Adipocyte (in vitro differentiated cells): ENCODE results near the gene TLCD3A.
A peak's percentile ranks its signal among the peaks of the same experiment; 100 is the strongest.
"Not testable (repeated sequence)": the region's sequence is repeated elsewhere in the genome, so short reads cannot be mapped to it uniquely, and the experiment has no call there.

Source experiments
- DNase-seq: peaks from one replicate; pipeline ENCODE4 v3.0.0-alpha.2; 2015; ENCODE audit warnings: low read depth
- H3K27me3 ChIP-seq: replicated peaks from 2 replicates; pipeline ENCODE4 v1.7.0; 2013; ENCODE audit warnings: mild to moderate bottlenecking, low read length, moderate library complexity; ENCODE audit not compliant: control insufficient read depth, insufficient read depth
- H3K36me3 ChIP-seq: 2 replicates; pipeline ENCODE4 v1.7.0; 2013; ENCODE audit warnings: low read length, mild to moderate bottlenecking, moderate library complexity; ENCODE audit not compliant: control insufficient read depth, insufficient read depth, severe bottlenecking
- H3K4me1 ChIP-seq: 2 replicates; pipeline ENCODE4 v1.7.0; 2013; ENCODE audit warnings: mild to moderate bottlenecking, low read length, moderate library complexity; ENCODE audit not compliant: control insufficient read depth, insufficient read depth
- H3K4me3 ChIP-seq: 2 replicates; pipeline ENCODE4 v1.7.0; 2013; ENCODE audit warnings: mild to moderate bottlenecking, low read length, moderate library complexity
- H3K9ac ChIP-seq: 2 replicates; pipeline ENCODE4 v1.7.0; 2013; ENCODE audit warnings: mild to moderate bottlenecking, low read length, moderate library complexity
- H3K9me3 ChIP-seq: 2 replicates; pipeline ENCODE4 v1.7.0; 2013; ENCODE audit warnings: mild to moderate bottlenecking, low read length, moderate library complexity; ENCODE audit not compliant: control insufficient read depth

TLCD3A gene

DNA sequence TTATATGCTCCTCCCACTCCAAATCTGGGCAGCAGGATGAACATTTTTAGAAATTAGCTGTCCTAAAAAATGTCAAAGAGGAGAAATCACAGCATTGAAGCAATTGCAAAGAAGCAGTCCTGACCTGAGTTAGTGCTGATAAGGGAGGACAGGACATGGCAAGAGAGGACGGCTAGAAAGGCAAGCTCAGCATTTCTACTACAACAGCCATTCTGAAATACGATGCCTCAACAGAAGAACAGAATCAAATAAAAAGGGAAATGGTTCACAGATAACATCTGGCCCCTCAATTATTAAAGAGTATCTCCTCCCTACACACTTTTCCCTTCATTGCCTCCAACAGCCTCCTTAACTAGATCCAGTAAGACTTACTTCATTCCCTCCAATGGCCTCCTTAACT lies 36.0 kb upstream of the TLCD3A start:
- Histone ChIP-seq H3K36me3 (peaks cover 34% of the 10 kb centered on the region), H3K9ac (no peak overlapping the region), H3K9me3 (no peaks in the 10 kb centered on the region), H3K4me1 (peaks cover 44% of the 10 kb centered on the region), H3K4me3 (no peak overlapping the region), H3K27me3 (no peaks in the 10 kb centered on the region)
- no peak for DNase-seq

- peaks cover 33% of the 10 kb centered on the region for H3K4me1 ChIP-seq
- no peaks in the 10 kb centered on the region for H3K27me3 ChIP-seq
- H3K4me3 ChIP-seq = no peak overlapping the region
- H3K9ac ChIP-seq = no peak overlapping the region
- no peaks in the 10 kb centered on the region for H3K9me3 ChIP-seq
- H3K36me3 ChIP-seq = peaks cover 41% of the 10 kb centered on the region
- DNase-seq = no peak
Measured at GRCh38 chr17:697682-698081, 34.7 kb upstream of the TLCD3A start.

- not testable (repeated sequence) for H3K9ac ChIP-seq, H3K9me3 ChIP-seq, DNase-seq, H3K27me3 ChIP-seq, H3K4me3 ChIP-seq
- Histone ChIP-seq H3K4me1 (peaks cover 32% of the 10 kb centered on the region), H3K36me3 (peaks cover 41% of the 10 kb centered on the region)
Measured at GRCh38 chr17:698096-698495, 34.3 kb upstream of the TLCD3A start.

DNA sequence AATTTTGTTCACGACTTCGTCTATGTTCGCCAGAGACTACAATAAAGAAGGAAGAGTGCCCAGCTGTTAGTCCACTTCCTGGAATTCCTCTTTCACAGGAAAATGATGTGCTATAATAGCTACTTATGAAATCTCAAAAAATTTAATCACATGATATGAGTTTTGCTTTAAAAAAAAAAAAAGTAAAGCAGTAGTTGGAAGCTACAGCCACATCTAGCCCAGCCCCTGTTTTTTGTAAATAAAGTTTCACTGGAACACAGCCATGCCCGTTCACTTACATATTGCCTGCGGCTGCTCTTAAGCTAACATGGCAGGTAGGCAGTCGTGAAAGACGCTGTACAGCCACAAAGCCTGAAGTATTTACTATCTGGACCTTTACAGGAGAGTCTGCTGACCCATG lies 33.1 kb upstream of the TLCD3A start:
- H3K9ac ChIP-seq = no peak overlapping the region
- no peaks in the 10 kb centered on the region for H3K9me3 ChIP-seq
- H3K36me3 ChIP-seq = peaks cover 41% of the 10 kb centered on the region
- peaks cover 23% of the 10 kb centered on the region for H3K4me1 ChIP-seq
- H3K4me3 ChIP-seq = no peak overlapping the region
- DNase-seq = no peak
- no peaks in the 10 kb centered on the region for H3K27me3 ChIP-seq

- H3K27me3 ChIP-seq = no peaks in the 10 kb centered on the region
- H3K9ac ChIP-seq = no peak overlapping the region
- peaks cover 17% of the 10 kb centered on the region for H3K4me1 ChIP-seq
- H3K36me3 ChIP-seq = peaks cover 32% of the 10 kb centered on the region
- no peaks in the 10 kb centered on the region for H3K9me3 ChIP-seq
- no peak overlapping the region for H3K4me3 ChIP-seq
- DNase-seq = peak; percentile 68
Measured at GRCh38 chr17:700504-701094, 31.8 kb upstream of the TLCD3A start.

DNA sequence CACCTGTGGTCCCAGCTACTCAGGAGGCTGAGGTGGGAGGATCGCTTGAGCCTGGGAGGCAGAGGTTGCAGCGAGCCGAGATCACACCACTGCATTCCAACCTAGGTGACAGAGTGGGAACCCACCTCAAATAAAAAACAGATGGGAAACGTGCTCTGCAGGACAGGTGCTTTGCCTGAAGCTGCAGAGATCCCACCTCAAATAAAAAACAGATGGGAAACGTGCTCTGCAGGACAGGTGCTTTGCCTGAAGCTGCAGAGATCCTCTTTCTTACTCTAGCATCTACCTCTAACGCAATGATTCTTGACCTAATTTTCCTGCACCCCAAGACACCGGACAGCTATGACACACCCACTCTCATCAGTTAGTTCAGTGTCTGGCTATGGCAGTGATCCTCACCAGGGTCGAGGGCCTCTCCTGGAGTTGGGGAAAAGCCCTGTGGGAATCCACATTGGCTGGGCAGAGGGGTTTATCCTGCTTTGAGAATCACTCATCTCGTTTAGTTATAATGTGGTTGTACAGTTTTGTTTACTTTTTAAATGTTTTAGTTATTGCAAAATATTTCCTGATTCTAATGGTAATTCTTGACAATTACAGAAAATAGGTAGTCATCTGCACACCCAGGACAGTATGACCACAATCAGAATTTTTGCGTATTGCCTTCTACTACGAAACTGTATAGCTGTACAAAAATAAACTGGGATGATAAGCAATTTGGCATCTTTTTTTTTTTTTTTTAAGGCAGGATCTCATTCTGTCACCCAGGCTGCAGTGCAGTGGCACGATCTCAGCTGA lies 29.1 kb upstream of the TLCD3A start:
- Histone ChIP-seq H3K9ac (no peak overlapping the region), H3K4me3 (no peak overlapping the region), H3K27me3 (no peaks in the 10 kb centered on the region), H3K36me3 (peaks cover 24% of the 10 kb centered on the region), H3K9me3 (no peaks in the 10 kb centered on the region), H3K4me1 (peaks cover 8% of the 10 kb centered on the region)
- peak; percentile 37 for DNase-seq

DNA sequence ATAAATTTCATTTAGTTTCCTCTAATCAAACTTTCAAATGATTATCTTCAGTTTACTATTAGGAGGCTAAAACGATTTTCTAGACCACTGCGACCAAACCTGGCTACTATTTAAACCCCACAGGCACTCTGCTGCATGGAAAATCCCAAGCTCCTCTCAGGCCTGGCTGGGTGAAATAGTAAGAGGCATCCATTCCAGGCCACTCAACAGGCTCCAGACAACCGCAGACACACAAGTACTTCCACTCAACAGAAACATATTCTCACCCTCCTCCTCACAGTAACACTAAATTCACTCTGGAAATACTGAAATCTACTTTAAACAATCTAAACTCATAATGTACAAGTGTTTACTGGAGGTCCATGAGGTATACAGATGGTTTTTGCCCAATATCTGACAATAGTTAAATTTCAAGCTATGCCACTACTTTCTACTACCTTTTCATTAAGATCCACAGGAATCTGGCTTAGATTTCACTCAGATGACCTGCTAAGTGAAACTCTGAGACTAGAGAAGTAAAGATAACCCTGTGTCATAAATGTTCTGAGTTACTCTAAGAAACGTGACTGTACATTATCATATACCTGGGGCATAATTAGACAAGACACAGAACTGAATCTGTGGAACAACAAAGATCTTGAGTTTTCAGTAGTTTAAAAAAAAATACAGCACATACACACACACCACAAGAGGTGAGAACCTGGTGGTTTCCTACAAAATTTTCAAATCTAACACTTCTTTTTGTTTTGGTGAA lies 28.1 kb upstream of the TLCD3A start:
- Histone ChIP-seq H3K9me3 (no peaks in the 10 kb centered on the region), H3K4me3 (no peak overlapping the region), H3K9ac (no peak overlapping the region), H3K4me1 (peaks cover 6% of the 10 kb centered on the region), H3K36me3 (peaks cover 35% of the 10 kb centered on the region), H3K27me3 (no peaks in the 10 kb centered on the region)
- DNase-seq = no peak

GRCh38 chr17:705011-705410 lies 27.4 kb upstream of the TLCD3A start:
- Histone ChIP-seq H3K36me3 (peaks cover 42% of the 10 kb centered on the region), H3K4me1 (peaks cover 3% of the 10 kb centered on the region), H3K9me3 (no peaks in the 10 kb centered on the region), H3K9ac (no peak overlapping the region), H3K27me3 (no peaks in the 10 kb centered on the region), H3K4me3 (no peak overlapping the region)
- DNase-seq = no peak

GRCh38 chr17:705863-706262 lies 26.5 kb upstream of the TLCD3A start:
- Histone ChIP-seq H3K4me1 (peaks cover 3% of the 10 kb centered on the region), H3K27me3 (no peaks in the 10 kb centered on the region), H3K36me3 (peaks cover 46% of the 10 kb centered on the region), H3K9me3 (no peaks in the 10 kb centered on the region), H3K9ac (no peak overlapping the region), H3K4me3 (no peak overlapping the region)
- no peak for DNase-seq

DNA sequence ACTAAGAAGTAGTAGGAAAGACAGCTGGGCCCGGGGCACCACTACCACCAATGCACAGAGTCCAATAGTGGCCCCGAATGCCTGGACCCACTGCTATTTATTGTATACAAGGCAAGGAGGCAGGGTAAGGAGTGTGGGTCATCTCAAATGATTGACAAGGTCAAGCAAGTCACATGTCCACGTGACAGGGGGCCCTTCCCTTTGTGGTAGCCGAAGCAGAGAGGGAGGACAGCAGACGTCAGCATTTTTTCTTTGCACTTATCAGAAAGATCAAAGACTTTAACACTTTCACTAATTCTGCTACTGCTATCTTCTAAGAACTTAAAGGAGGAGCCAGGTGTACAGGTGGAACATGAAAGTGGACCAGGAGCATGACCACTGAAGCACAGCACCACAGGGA lies 24.3 kb upstream of the TLCD3A start:
- Histone ChIP-seq H3K9ac (no peak overlapping the region), H3K4me3 (no peak overlapping the region), H3K9me3 (no peaks in the 10 kb centered on the region), H3K27me3 (no peaks in the 10 kb centered on the region), H3K36me3 (peaks cover 39% of the 10 kb centered on the region), H3K4me1 (peaks cover 9% of the 10 kb centered on the region)
- DNase-seq = no peak

DNA sequence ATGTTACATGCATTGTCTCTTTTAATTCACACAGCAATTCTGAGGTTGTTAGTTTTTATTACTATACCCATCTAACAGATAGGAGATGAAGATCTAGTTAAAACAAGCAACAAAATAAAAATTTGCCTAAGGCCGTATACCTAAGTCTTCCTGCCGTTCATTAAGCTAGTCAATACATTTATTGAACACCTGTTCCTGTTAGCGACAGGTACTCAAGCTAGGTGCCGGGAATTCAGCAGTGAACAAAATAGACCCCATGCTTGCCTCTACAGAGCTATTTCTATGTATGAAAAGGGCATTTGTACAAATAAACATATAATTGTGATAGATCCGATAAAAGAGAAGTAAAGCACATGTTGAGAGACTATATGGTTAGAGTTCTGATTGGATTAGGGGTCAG lies 14.3 kb upstream of the TLCD3A start:
- no peak overlapping the region for H3K4me3 ChIP-seq
- H3K9ac ChIP-seq = no peak overlapping the region
- peaks cover 13% of the 10 kb centered on the region for H3K4me1 ChIP-seq
- H3K9me3 ChIP-seq = no peaks in the 10 kb centered on the region
- no peaks in the 10 kb centered on the region for H3K27me3 ChIP-seq
- no peaks in the 10 kb centered on the region for H3K36me3 ChIP-seq
- DNase-seq = no peak
